Measurements from ENCODE around the gene GYS1.

GRCh38 chr19:48953990-48954594, 39.0 kb downstream of the GYS1 start:
- TF ChIP-seq ZNF335 (tag by site-specific recombination; conservative IDR thresholded peaks at IDR 0.05) (no peak), ZBTB1 (tag by site-specific recombination; IDR thresholded peaks at IDR 0.05) (no peak), ZNF211 (tag by site-specific recombination; IDR thresholded peaks at IDR 0.05; ENCODE audit: low read depth) (no peak), CTCF (tag by site-specific recombination; IDR thresholded peaks at IDR 0.05) (no peak)

Measured in HEK293 (cell line).